A549 (cell line): ENCODE results near the gene TCF25. TPM values are rescaled to one million over a fixed set of nuclear protein-coding genes. Genes with fewer than 3 reads are reported as not detected.

Source experiments
- ATAC-seq, 2 experiments: fragments of 200-7000 bp in 1 of 2; fragments of >200 bp in 1 of 2; cut with Nextera tagmentation in 1 of 2; cut with Tn5 transposase in 1 of 2; 3 replicates each; pipeline versions ENCODE4 v1.8.0 to v1.9.1; 2018 to 2020; ENCODE audit warnings: mild to moderate bottlenecking in 1 of 2, moderate library complexity in 1 of 2
- CTCF ChIA-PET: fragments of 300-600 bp; sonication (Branson Sonifier 250); formaldehyde crosslinking; extraction: SDS; loops from one replicate; lab custom pipeline; 2021; ENCODE audit warnings: antibody characterized with exemption, inconsistent platforms; lab: Yijun Ruan, JAX
- POLR2A ChIA-PET: fragments of 350-600 bp; formaldehyde crosslinking; extraction: SDS; loops from one replicate; lab custom pipeline; 2021; ENCODE audit warnings: antibody characterized with exemption, inconsistent platforms; lab: Yijun Ruan, JAX
- DNase-seq, 2 experiments: peaks; one replicate each; pipeline versions ENCODE4 v3.0.0 to v3.0.0-alpha.2; 2011 to 2016; ENCODE audit warnings: low read depth in 1 of 2, low spot score in 1 of 2
- FAIRE-seq: peaks from 2 replicates; lab custom pipeline; 2011; peaks lifted over from hg19 to GRCh38; lab: Jason Lieb, UNC
- H3K27ac ChIP-seq, 2 experiments: fragments of >200 bp; sonication (Bioruptor Twin); formaldehyde crosslinking; 3 replicates each; pipeline ENCODE4 v1.5.1; 2016 to 2017
- H3K4me1 ChIP-seq: fragments of >200 bp; sonication (Bioruptor Twin); formaldehyde crosslinking; 3 replicates; pipeline ENCODE4 v1.6.1; 2016
- H3K4me2 ChIP-seq: fragments of >200 bp; sonication (Bioruptor Twin); formaldehyde crosslinking; 3 replicates; pipeline ENCODE4 v1.6.1; 2016
- H3K4me3 ChIP-seq: fragments of >200 bp; sonication (Bioruptor Twin); formaldehyde crosslinking; 3 replicates; pipeline ENCODE4 v1.5.1; 2016
- H3K9me3 ChIP-seq: fragments of >200 bp; sonication (Bioruptor Twin); formaldehyde crosslinking; 3 replicates; pipeline ENCODE4 v1.6.1; 2016
- ATOH8 ChIP-seq: fragments of 250-450 bp; sonication (Bioruptor Pico); IDR thresholded peaks from 2 replicates; pipeline ENCODE4 v1.5.0; 2020; ENCODE audit warnings: low read depth, mild to moderate bottlenecking, moderate library complexity
- BCL3 ChIP-seq: fragments of >200 bp; sonication (Bioruptor Twin); formaldehyde crosslinking; IDR thresholded peaks from 3 replicates; pipeline ENCODE4 v1.6.1; 2016
- CHD4 ChIP-seq: fragments of 200-600 bp; sonication (generic); IDR thresholded peaks from 2 replicates; pipeline ENCODE4 v1.6.1; 2016; ENCODE audit warnings: antibody characterized with exemption, mild to moderate bottlenecking, borderline replicate concordance
- EHMT2 ChIP-seq: fragments of 200-600 bp; sonication (generic); IDR thresholded peaks from 2 replicates; pipeline ENCODE4 v1.6.1; 2016; ENCODE audit warnings: antibody characterized with exemption, low read depth, mild to moderate bottlenecking, moderate library complexity
- ESRRA ChIP-seq: fragments of 150-350 bp; IDR thresholded peaks from 2 replicates; pipeline ENCODE4 v1.6.1; 2014; ENCODE audit warnings: mild to moderate bottlenecking, low read length, borderline replicate concordance
- FOXS1 ChIP-seq: fragments of 250-450 bp; sonication (Bioruptor Pico); IDR thresholded peaks from 2 replicates; pipeline ENCODE4 v1.5.0; 2020; ENCODE audit warnings: mild to moderate bottlenecking, moderate library complexity
- GATA3 ChIP-seq: IDR thresholded peaks from 2 replicates; pipeline ENCODE4 v1.6.1; 2012; ENCODE audit warnings: borderline replicate concordance
- HES2 ChIP-seq: fragments of >200 bp; sonication (Bioruptor Twin); formaldehyde crosslinking; IDR thresholded peaks from 2 replicates; pipeline ENCODE4 v1.6.1; 2016
- JUNB ChIP-seq: fragments of >200 bp; sonication (Bioruptor Twin); formaldehyde crosslinking; IDR thresholded peaks from 2 replicates; pipeline ENCODE4 v1.6.1; 2016
- KDM1A ChIP-seq: fragments of 200-600 bp; sonication (generic); IDR thresholded peaks from 2 replicates; pipeline ENCODE4 v1.6.1; 2016; ENCODE audit warnings: low read depth, mild to moderate bottlenecking
- MAX ChIP-seq: IDR thresholded peaks from 2 replicates; pipeline ENCODE4 v1.6.1; 2012
- NFE2L2 ChIP-seq: fragments of 150-350 bp; conservative IDR thresholded peaks from 2 replicates; pipeline ENCODE4 v1.6.1; 2014; ENCODE audit warnings: low read length
- NR3C1 ChIP-seq: fragments of >200 bp; sonication (Bioruptor Twin); formaldehyde crosslinking; IDR thresholded peaks from 3 replicates; pipeline ENCODE4 v1.6.1; 2017
- PBX3 ChIP-seq: IDR thresholded peaks from 2 replicates; pipeline ENCODE4 v1.6.1; 2012
- PHF8 ChIP-seq: fragments of 200-600 bp; sonication (generic); IDR thresholded peaks from 2 replicates; pipeline ENCODE4 v1.6.1; 2016; ENCODE audit warnings: low read depth, mild to moderate bottlenecking, antibody characterized with exemption, moderate library complexity, borderline replicate concordance
- POLR2AphosphoS2 ChIP-seq: conservative IDR thresholded peaks from 2 replicates; pipeline ENCODE4 v1.6.1; 2012; ENCODE audit warnings: low read length, improper control_type of control experiment, inconsistent platforms
- RARB ChIP-seq: fragments of 250-450 bp; sonication (Bioruptor Pico); IDR thresholded peaks from 2 replicates; pipeline ENCODE4 v1.8.0; 2021; ENCODE audit warnings: mild to moderate bottlenecking, moderate library complexity
- RCOR1 ChIP-seq: fragments of 150-350 bp; IDR thresholded peaks from 2 replicates; pipeline ENCODE4 v1.6.1; 2014; ENCODE audit warnings: antibody characterized with exemption, low read length, low read depth
- RNF2 ChIP-seq: fragments of 200-600 bp; sonication (generic); IDR thresholded peaks from 2 replicates; pipeline ENCODE4 v1.6.1; 2016; ENCODE audit warnings: low read depth, mild to moderate bottlenecking, antibody characterized with exemption, moderate library complexity, borderline replicate concordance
- SREBF2 ChIP-seq: fragments of 450-650 bp; IDR thresholded peaks from 2 replicates; pipeline ENCODE4 v1.6.1; 2014; ENCODE audit warnings: mild to moderate bottlenecking, moderate library complexity
- TFCP2L1 ChIP-seq: fragments of 250-450 bp; sonication (Bioruptor Pico); IDR thresholded peaks from 2 replicates; pipeline ENCODE4 v1.5.0; 2021; ENCODE audit warnings: mild to moderate bottlenecking
- WGBS: methylation state at CpG from one replicate; pipeline ENCODE4 v1.1.6; 2017; ENCODE audit errors: missing lambda C conversion rate; 5-methylcytosine and 5-hydroxymethylcytosine counted together
- polyA plus RNA-seq, 4 experiments: library from polyadenylated mRNA; depleted of rRNA in 3 of 4; stranded (reverse); fragments of >200 nt; fragmentation: RNase III in 1 of 4; extraction: RNeasy Plus Mini Kit Qiagen cat#74134 plus additional on column Dnase treatment in 1 of 4; gene quantifications; 2 replicates in 3 of 4; 3 replicates in 1 of 4; pipeline ENCODE4 v1.2.3, GENCODE V29; 2011 to 2017

TCF25 gene
- polyA plus RNA-seq, 2 of the 4 experiments (the other 2 are of a cell fraction) = 125 TPM

- WGBS = 83% methylated on average over 26 of the region's 26 CpGs
- TF ChIP-seq JUNB = no peak
- TF ChIP-seq EHMT2 = no peak
- no peak for TF ChIP-seq ESRRA
- no peak for TF ChIP-seq PBX3
- TF ChIP-seq ATOH8 (CRISPR knock-in tag) = no peak
- no peak for TF ChIP-seq TFCP2L1 (CRISPR knock-in tag)
- no peak for TF ChIP-seq NR3C1
- no peak for TF ChIP-seq RCOR1
- no peak for TF ChIP-seq BCL3
- TF ChIP-seq FOXS1 (CRISPR knock-in tag) = no peak
- TF ChIP-seq HES2 = no peak
- no peak for TF ChIP-seq KDM1A
- TF ChIP-seq SREBF2 = no peak
- no peak for TF ChIP-seq CHD4
- no peak for TF ChIP-seq GATA3
- TF ChIP-seq, all 56 proteins: peak for 0
- ChIA-PET POLR2A (no interaction called here), CTCF (interaction anchor here (0.7 to 2.8 kb wide), 5 partner anchors 9 to 126 kb away, joined by 3 to 13 read pairs (median 5); no protein-coding TSS in a partner anchor)
- Histone ChIP-seq H3K4me1 (peaks cover 14% of the 10 kb centered on the region), H3K4me3 (no peak overlapping the region; the same call in 2 of the 3 replicates), H3K9me3 (no peaks in the 10 kb centered on the region), H3K27ac (peak overlapping the region in 1 of 2 experiments; percentile 98; a peak in 3 of 6 replicates), H3K4me2 (peak overlapping the region; percentile 81)
- no peak for FAIRE-seq
- no peak for ATAC-seq
- peak in 1 of 2 experiments; percentile 22 for DNase-seq
Measured at GRCh38 chr16:89826531-89827382, 46.6 kb upstream of the TCF25 start.

- Histone ChIP-seq H3K4me3 (peak overlapping the region; percentile 71), H3K4me1 (peaks cover 14% of the 10 kb centered on the region), H3K27ac (peak overlapping the region; percentile 76 to 98)
- ATAC-seq = peak; percentile 77 to 89
- CTCF ChIA-PET = interaction anchor here (1.0 to 2.8 kb wide), 4 partner anchors 10 to 127 kb away, joined by 3 to 13 read pairs (median 6); no protein-coding TSS in a partner anchor
- WGBS = 5% methylated on average over 14 of the region's 43 CpGs
- TF ChIP-seq MAX (peak; percentile 36; the same call in 1 of the 2 replicates), RNF2 (no peak), NFE2L2 (no peak), TFCP2L1 (CRISPR knock-in tag) (peak; percentile 64; the same call in 1 of the 2 replicates), ESRRA (0 out of 2 replicates have a peak, but pooled peaks have one; percentile 29), POLR2AphosphoS2 (no peak), PHF8 (peak; percentile 55; the same call in 1 of the 2 replicates), RARB (CRISPR knock-in tag) (no peak), KDM1A (0 out of 2 replicates have a peak, but pooled peaks have one; percentile 44)
- TF ChIP-seq, all 56 proteins: peak for 5
- FAIRE-seq (no peak), DNase-seq (peak; percentile 40 to 85)
- H3K4me2 ChIP-seq = peak overlapping the region; percentile 81
- POLR2A ChIA-PET = interaction anchor here (0.6 kb wide), 1 partner anchor 46 kb away, joined by 3 read pairs; the partner anchor contains the start of gene TCF25
- H3K9me3 ChIP-seq = no peaks in the 10 kb centered on the region
Measured at GRCh38 chr16:89827383-89828198, 45.8 kb upstream of the TCF25 start.
